ENCODE data around the gene AKIRIN2. TPM values are rescaled to one million over a fixed set of nuclear protein-coding genes. Genes with fewer than 3 reads are reported as not detected.
A peak's percentile ranks its signal among the peaks of the same experiment; 100 is the strongest.

AKIRIN2 gene
- total and polyA plus RNA-seq, 10 of the 15 experiments (the other 5 are each of a cell fraction or from before 2014, with no cell fraction given): 12.7 to 82.2 (median 42.6) TPM

GRCh38 chr6:87701676-87702588, at the start of gene AKIRIN2 (continued):
- no peak for TF ChIP-seq KDM1A (IDR thresholded peaks at IDR 0.05; ENCODE audit: borderline replicate concordance)
- TF ChIP-seq CHD1 (IDR thresholded peaks at IDR 0.05; ENCODE audit: low read depth, low read length): peak; percentile 36; the same call in 1 of the 2 replicates
- peak; percentile 67; the same call in 2 of the 3 replicates for TF ChIP-seq POU2F2 (IDR thresholded peaks at IDR 0.05; ENCODE audit: borderline replicate concordance, low read depth, low read length)
- TF ChIP-seq LARP7 (IDR thresholded peaks at IDR 0.05): peak; percentile 84
- TF ChIP-seq SREBF2 (IDR thresholded peaks at IDR 0.05; ENCODE audit: low read length): no peak
- peak; percentile 96 for TF ChIP-seq BACH1 (IDR thresholded peaks at IDR 0.05; ENCODE audit: borderline replicate concordance)
- TF ChIP-seq NR2F1 (conservative IDR thresholded peaks at IDR 0.05): 0 out of 2 replicates have a peak, but pooled peaks have one; percentile 27
- TF ChIP-seq HDGF (IDR thresholded peaks at IDR 0.05): no peak
- peak; percentile 97 for TF ChIP-seq HCFC1 (IDR thresholded peaks at IDR 0.05; ENCODE audit: low read length)
- no peak for TF ChIP-seq SP1 (IDR thresholded peaks at IDR 0.05; ENCODE audit: low read depth, low read length)
- no peak for TF ChIP-seq SUPT20H (IDR thresholded peaks at IDR 0.05; ENCODE audit: borderline replicate concordance, control insufficient read depth, low read depth, low read length)
- peak; percentile 83 for TF ChIP-seq SMAD1 (IDR thresholded peaks at IDR 0.05; ENCODE audit: low read depth, partially characterized antibody)
- TF ChIP-seq SMAD5 (IDR thresholded peaks at IDR 0.05; ENCODE audit: low read depth): peak; percentile 85
- TF ChIP-seq HSF1 (IDR thresholded peaks at IDR 0.05; ENCODE audit: low read depth, low read length): 0 out of 2 replicates have a peak, but pooled peaks have one; percentile 52
- TF ChIP-seq ZZZ3 (IDR thresholded peaks at IDR 0.05; ENCODE audit: control insufficient read depth, insufficient read length, low read depth): no peak
- peak; percentile 81 for TF ChIP-seq SREBF1 (IDR thresholded peaks at IDR 0.05; ENCODE audit: low read length)
- peak; percentile 68 for TF ChIP-seq MAX (IDR thresholded peaks at IDR 0.05; ENCODE audit: low read depth, low read length)
- no peak for TF ChIP-seq CBX3 (IDR thresholded peaks at IDR 0.05; ENCODE audit: borderline replicate concordance, low read depth)
- TF ChIP-seq JUNB (IDR thresholded peaks at IDR 0.05): no peak
- peak; percentile 75 for TF ChIP-seq NKRF (conservative IDR thresholded peaks at IDR 0.05)
- no peak for TF ChIP-seq YBX1 (IDR thresholded peaks at IDR 0.05)
- TF ChIP-seq STAT1 (conservative IDR thresholded peaks at IDR 0.05): no peak; the same call in 1 of the 2 replicates
- peak; percentile 83 for TF ChIP-seq E2F4 (IDR thresholded peaks at IDR 0.05; ENCODE audit: low read depth, low read length)
- no peak for TF ChIP-seq ZBTB33 (IDR thresholded peaks at IDR 0.05)
- no peak for TF ChIP-seq EED (IDR thresholded peaks at IDR 0.05; ENCODE audit: low read depth)
- TF ChIP-seq CREB1 (IDR thresholded peaks at IDR 0.05; ENCODE audit: low read depth): peak; percentile 78

All from GM12878 (cell line).